ENCODE data around the gene TNS1.

The TNS1 gene

GRCh38 chr2:218009765-218010139 is 7.0 kb upstream of the TNS1 start:
- H3K4me3 ChIP-seq (ENCODE audit: low read length) = peak overlapping the region; percentile 33
- TF ChIP-seq CTCF (IDR thresholded peaks at IDR 0.05; ENCODE audit: insufficient read depth, low read depth, low read length, missing control alignments) = no peak
- DNase-seq (ENCODE audit: low read depth) = no peak

GRCh38 chr2:218009231-218009630 is 6.4 kb upstream of the TNS1 start:
- DNase-seq (ENCODE audit: low read depth) = no peak
- H3K4me3 ChIP-seq (ENCODE audit: low read length) = no peak overlapping the region
- TF ChIP-seq CTCF (IDR thresholded peaks at IDR 0.05; ENCODE audit: insufficient read depth, low read depth, low read length, missing control alignments) = no peak

- no peak for DNase-seq (ENCODE audit: low read depth)
- no peak for TF ChIP-seq CTCF (IDR thresholded peaks at IDR 0.05; ENCODE audit: insufficient read depth, low read depth, low read length, missing control alignments)
- no peak overlapping the region for H3K4me3 ChIP-seq (ENCODE audit: low read length)
Observed at GRCh38 chr2:218008060-218009040, 5.6 kb upstream of the TNS1 start.

- DNase-seq (ENCODE audit: low read depth) = no peak
- H3K4me3 ChIP-seq (ENCODE audit: low read length) = no peak overlapping the region
- TF ChIP-seq CTCF (IDR thresholded peaks at IDR 0.05; ENCODE audit: insufficient read depth, low read depth, low read length, missing control alignments) = no peak
Observed at GRCh38 chr2:218006741-218007140, 3.9 kb upstream of the TNS1 start.

- peak; percentile 39 for DNase-seq (ENCODE audit: low read depth)
- no peak for TF ChIP-seq CTCF (IDR thresholded peaks at IDR 0.05; ENCODE audit: insufficient read depth, low read depth, low read length, missing control alignments)
Observed at GRCh38 chr2:218005486-218005885, 2.7 kb upstream of the TNS1 start.

GRCh38 chr2:218005028-218005427 is 2.2 kb upstream of the TNS1 start:
- no peak overlapping the region for H3K4me3 ChIP-seq (ENCODE audit: low read length)
- no peak for TF ChIP-seq CTCF (IDR thresholded peaks at IDR 0.05; ENCODE audit: insufficient read depth, low read depth, low read length, missing control alignments)
- DNase-seq (ENCODE audit: low read depth) = no peak

More at GRCh38 chr2:218005486-218005885, 2.7 kb upstream of the TNS1 start:
- no peak overlapping the region for H3K4me3 ChIP-seq (ENCODE audit: low read length)

Data from epithelial cell of esophagus (primary cell).